Upper lobe of left lung (tissue), 4 donors: ENCODE measurements around the gene RNF180.

ENCODE experiments used
- CTCF ChIP-seq, 6 experiments: fragments of 450-650 bp in 4 of 6; fragments of 200-600 bp in 2 of 6; sonication (generic) in 2 of 6; IDR thresholded peaks; one replicate each; pipeline ENCODE4 v1.5.1; 2016 to 2019; ENCODE audit warnings: antibody characterized with exemption in 6 of 6
- EP300 ChIP-seq, 4 donors: sonication (generic); formaldehyde crosslinking; IDR thresholded peaks; one replicate each; pipeline ENCODE4 v1.5.1; 2017; ENCODE audit warnings: antibody characterized with exemption in 4 of 4, control low read depth in 2 of 4
- POLR2A ChIP-seq, 4 donors: fragments of 450-650 bp; IDR thresholded peaks; one replicate each; pipeline ENCODE4 v1.5.1; 2016 to 2017; ENCODE audit warnings: antibody characterized with exemption in 4 of 4, mild to moderate bottlenecking in 2 of 4
- POLR2AphosphoS5 ChIP-seq, 2 donors: sonication (generic); formaldehyde crosslinking; IDR thresholded peaks; one replicate each; pipeline ENCODE4 v1.5.1; 2017; ENCODE audit warnings: antibody characterized with exemption in 2 of 2

GRCh38 chr5:64149857-64150521 is 15.7 kb upstream of the RNF180 start:
- no peak for TF ChIP-seq CTCF (IDR thresholded peaks at IDR 0.05)
- TF ChIP-seq POLR2AphosphoS5 (IDR thresholded peaks at IDR 0.05) = no peak
- no peak for TF ChIP-seq POLR2A (IDR thresholded peaks at IDR 0.05)
- no peak for TF ChIP-seq EP300 (IDR thresholded peaks at IDR 0.05)
